CD4-positive, alpha-beta T cell treated with Interleukin-15 for 4 hours (primary cell): ENCODE results near the gene ZKSCAN3.
"Not testable (repeated sequence)": the region's sequence is repeated elsewhere in the genome, so short reads cannot be mapped to it uniquely, and the experiment has no call there.

Source experiments
- DNase-seq: peaks from one replicate; pipeline ENCODE4 v3.0.0-alpha.2; 2020; ENCODE audit warnings: low spot score

The ZKSCAN3 gene

GRCh38 chr6:28349892-28350737 is at the start of gene ZKSCAN3:
Gene ZKSCAN3 (plus strand): TSS chr6:28349947. CDS start chr6:28359587, 9,640 bp downstream.
- DNase-seq, result peak; percentile 85

- peak; percentile 19 for DNase-seq
Measured at GRCh38 chr6:28303570-28303969, 46.2 kb upstream of the ZKSCAN3 start.

- DNase-seq, result not testable (repeated sequence)
Measured at GRCh38 chr6:28306363-28306762, 43.4 kb upstream of the ZKSCAN3 start.

- no peak for DNase-seq
Measured at GRCh38 chr6:28311139-28311823, 38.5 kb upstream of the ZKSCAN3 start.

GRCh38 chr6:28312939-28313338 is 36.8 kb upstream of the ZKSCAN3 start:
- no peak for DNase-seq

- DNase-seq, result no peak
Measured at GRCh38 chr6:28315628-28316027, 34.1 kb upstream of the ZKSCAN3 start.

- not testable (repeated sequence) for DNase-seq
Measured at GRCh38 chr6:28317866-28318265, 31.9 kb upstream of the ZKSCAN3 start.

- DNase-seq, result no peak
Measured at GRCh38 chr6:28322661-28323060, 27.1 kb upstream of the ZKSCAN3 start.

- no peak for DNase-seq
Measured at GRCh38 chr6:28323813-28324424, 25.8 kb upstream of the ZKSCAN3 start.

- no peak for DNase-seq
Measured at GRCh38 chr6:28326371-28326948, 23.3 kb upstream of the ZKSCAN3 start.

- DNase-seq, result no peak
Measured at GRCh38 chr6:28330041-28330440, 19.7 kb upstream of the ZKSCAN3 start.

- DNase-seq, result no peak
Measured at GRCh38 chr6:28333047-28333446, 16.7 kb upstream of the ZKSCAN3 start.

GRCh38 chr6:28333599-28334018 is 16.1 kb upstream of the ZKSCAN3 start:
- no peak for DNase-seq

GRCh38 chr6:28334286-28335039 is 15.3 kb upstream of the ZKSCAN3 start:
- DNase-seq, result no peak

- DNase-seq, result no peak
Measured at GRCh38 chr6:28335040-28335563, 14.6 kb upstream of the ZKSCAN3 start.

GRCh38 chr6:28335564-28336283 is 14.0 kb upstream of the ZKSCAN3 start, which contains the start of gene ZSCAN31:
Gene ZSCAN31 (minus strand): TSS chr6:28336148. CDS start chr6:28329683, 6,465 bp downstream.
- DNase-seq, result peak; percentile 87

- DNase-seq, result peak; percentile 22
Measured at GRCh38 chr6:28336284-28337120, 13.2 kb upstream of the ZKSCAN3 start.

GRCh38 chr6:28337121-28337520 is 12.6 kb upstream of the ZKSCAN3 start:
- no peak for DNase-seq

GRCh38 chr6:28340310-28341095 is 9.2 kb upstream of the ZKSCAN3 start:
- DNase-seq, result no peak
